Measurements from ENCODE around the gene ARHGAP33. TPM values are rescaled to one million over a fixed set of nuclear protein-coding genes. Genes with fewer than 3 reads are reported as not detected.

ARHGAP33 gene
- total RNA-seq, 4 donors from 2014 or later = 0.26 to 43.4 (median 8.9) TPM

- H3K27ac ChIP-seq = no peak overlapping the region
- intact Hi-C loops (cut with DNase I; ENCODE audit: low total_unique reads) = no loop called here
- H3K4me1 ChIP-seq = no peaks in the 10 kb centered on the region
- H3K4me3 ChIP-seq = no peak overlapping the region
- TF ChIP-seq POLR2A (IDR thresholded peaks at IDR 0.05) (no peak), CTCF (IDR thresholded peaks at IDR 0.05) (no peak)
- H3K9me3 ChIP-seq = no peaks in the 10 kb centered on the region
- no peak for DNase-seq
- no peaks in the 10 kb centered on the region for H3K36me3 ChIP-seq
- H3K27me3 ChIP-seq = peaks cover 0 to 8% of the 10 kb centered on the region in 2 donors
Observed at GRCh38 chr19:35796645-35797542, 21.5 kb downstream of the ARHGAP33 start.

- H3K4me3 ChIP-seq = no peak overlapping the region
- no peaks in the 10 kb centered on the region for H3K9me3 ChIP-seq
- H3K4me1 ChIP-seq = no peaks in the 10 kb centered on the region
- no peaks in the 10 kb centered on the region for H3K36me3 ChIP-seq
- H3K27me3 ChIP-seq = peaks cover 0 to 8% of the 10 kb centered on the region in 2 donors
- H3K27ac ChIP-seq = no peak overlapping the region
- intact Hi-C loops (cut with DNase I; ENCODE audit: low total_unique reads) = no loop called here
- no peak for DNase-seq
- TF ChIP-seq CTCF (IDR thresholded peaks at IDR 0.05) (no peak), POLR2A (IDR thresholded peaks at IDR 0.05) (no peak)
Observed at GRCh38 chr19:35797663-35798062, 22.3 kb downstream of the ARHGAP33 start.

- Histone ChIP-seq H3K27ac (no peak overlapping the region), H3K9me3 (no peaks in the 10 kb centered on the region), H3K36me3 (no peaks in the 10 kb centered on the region), H3K4me3 (no peak overlapping the region), H3K27me3 (peaks cover 0 to 2% of the 10 kb centered on the region in 2 donors), H3K4me1 (no peaks in the 10 kb centered on the region)
- DNase-seq = no peak
- no peak for TF ChIP-seq POLR2A (IDR thresholded peaks at IDR 0.05)
- intact Hi-C loops (cut with DNase I; ENCODE audit: low total_unique reads) = no loop called here
Observed at GRCh38 chr19:35801828-35802227, 26.5 kb downstream of the ARHGAP33 start.

- Histone ChIP-seq H3K27me3 (no peaks in the 10 kb centered on the region), H3K36me3 (no peaks in the 10 kb centered on the region), H3K4me3 (no peak overlapping the region), H3K4me1 (no peaks in the 10 kb centered on the region), H3K27ac (no peak overlapping the region), H3K9me3 (no peaks in the 10 kb centered on the region)
- no peak for TF ChIP-seq POLR2A (IDR thresholded peaks at IDR 0.05)
- no peak for TF ChIP-seq CTCF (IDR thresholded peaks at IDR 0.05)
- no peak for DNase-seq
- intact Hi-C loops (cut with DNase I; ENCODE audit: low total_unique reads) = no loop called here
Observed at GRCh38 chr19:35805526-35806102, 30.2 kb downstream of the ARHGAP33 start.

GRCh38 chr19:35806597-35806996, 31.2 kb downstream of the ARHGAP33 start:
- intact Hi-C loops (cut with DNase I; ENCODE audit: low total_unique reads) = no loop called here
- no peak for DNase-seq
- no peak for TF ChIP-seq CTCF (IDR thresholded peaks at IDR 0.05)
- TF ChIP-seq POLR2A (IDR thresholded peaks at IDR 0.05) = no peak
- no peaks in the 10 kb centered on the region for H3K9me3 ChIP-seq
- H3K36me3 ChIP-seq = no peaks in the 10 kb centered on the region
- H3K4me3 ChIP-seq = no peak overlapping the region
- H3K27ac ChIP-seq = no peak overlapping the region
- no peaks in the 10 kb centered on the region for H3K27me3 ChIP-seq
- H3K4me1 ChIP-seq = no peaks in the 10 kb centered on the region
